ENCODE results near the gene VPS35L. TPM values are rescaled to one million over a fixed set of nuclear protein-coding genes. Genes with fewer than 3 reads are reported as not detected.
A peak's percentile ranks its signal among the peaks of the same experiment; 100 is the strongest.

Gene VPS35L
- total RNA-seq, 1 donor from 2014 or later = 37.8 TPM

GRCh38 chr16:19688396-19689024, 133.0 kb downstream of the VPS35L start:
- peaks cover 37% of the 10 kb centered on the region for H3K36me3 Mint-ChIP-seq (ENCODE audit: low read depth)
- intact Hi-C loops (cut with micrococcal nuclease) = no loop called here

GRCh38 chr16:19689342-19689741, 133.8 kb downstream of the VPS35L start:
- Mint-ChIP-seq H3K36me3 (ENCODE audit: low read depth) (peaks cover 29% of the 10 kb centered on the region), H3K27ac (no peak overlapping the region), H3K27me3 (no peaks in the 10 kb centered on the region), H3K4me1 (peaks cover 18% of the 10 kb centered on the region), H3K4me3 (no peak overlapping the region), H3K9me3 (peaks cover 3% of the 10 kb centered on the region)
- intact Hi-C loops (cut with micrococcal nuclease) = no loop called here
- DNase-seq = no peak

More at GRCh38 chr16:19688396-19689024, 133.0 kb downstream of the VPS35L start:
- DNase-seq = no peak
- Mint-ChIP-seq H3K27ac (no peak overlapping the region), H3K27me3 (no peaks in the 10 kb centered on the region), H3K4me3 (no peak overlapping the region), H3K9me3 (peaks cover 6% of the 10 kb centered on the region), H3K4me1 (peaks cover 18% of the 10 kb centered on the region)

DNA sequence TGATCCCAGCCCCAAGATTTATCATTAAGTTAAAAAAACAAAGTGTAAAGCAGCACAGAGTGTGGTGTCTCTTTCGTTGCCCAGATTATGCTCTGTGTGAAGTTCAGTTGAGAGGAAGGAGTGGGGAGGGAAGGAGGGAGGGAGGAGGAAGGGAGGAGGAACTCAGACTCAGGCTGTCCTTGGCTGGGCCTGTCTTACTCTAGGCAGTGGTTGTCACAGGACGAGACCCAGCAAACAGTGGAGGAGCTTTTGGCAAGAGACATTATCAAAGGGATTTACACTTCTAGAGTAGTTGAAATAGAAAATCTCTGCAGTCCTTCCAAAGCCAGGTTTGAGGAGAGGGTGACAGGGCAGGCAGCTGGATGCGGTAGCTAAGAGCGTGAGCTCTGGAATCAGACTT, 134.7 kb downstream of the VPS35L start:
- intact Hi-C loops (cut with micrococcal nuclease) = no loop called here
- peaks cover 18% of the 10 kb centered on the region for H3K4me1 Mint-ChIP-seq
- no peaks in the 10 kb centered on the region for H3K27me3 Mint-ChIP-seq
- H3K4me3 Mint-ChIP-seq = no peak overlapping the region
- H3K27ac Mint-ChIP-seq = no peak overlapping the region
- peaks cover under 1% of the 10 kb centered on the region for H3K9me3 Mint-ChIP-seq
- no peak for DNase-seq
- peaks cover 21% of the 10 kb centered on the region for H3K36me3 Mint-ChIP-seq (ENCODE audit: low read depth)

DNA sequence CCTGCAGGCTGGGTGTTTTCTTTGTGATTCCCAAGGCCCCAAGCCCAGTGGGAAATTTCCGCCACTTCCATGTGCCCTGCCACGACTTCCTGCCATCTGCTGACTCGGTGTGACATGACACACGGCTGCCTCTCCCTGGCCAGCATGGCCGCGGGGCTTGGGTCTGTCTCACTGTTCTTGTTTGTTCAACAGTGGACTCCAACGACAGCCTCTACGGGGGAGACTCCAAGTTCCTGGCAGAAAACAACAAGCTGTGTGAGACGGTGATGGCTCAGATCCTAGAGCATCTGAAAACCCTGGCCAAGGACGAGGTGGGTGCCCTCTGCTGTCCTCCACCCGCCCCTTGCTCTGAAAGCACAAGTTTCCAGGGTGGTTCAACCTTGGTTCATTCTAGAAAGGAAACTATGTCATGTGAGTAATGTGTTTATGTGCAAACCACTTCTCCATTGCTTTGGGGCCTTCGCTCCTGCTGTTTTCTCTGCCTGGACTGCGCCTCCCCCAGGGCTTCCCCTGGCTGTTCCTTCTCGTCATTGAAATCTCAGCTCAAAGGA, 135.7 kb downstream of the VPS35L start:
- Mint-ChIP-seq H3K36me3 (ENCODE audit: low read depth) (peaks cover 11% of the 10 kb centered on the region), H3K4me3 (no peak overlapping the region), H3K4me1 (peaks cover 24% of the 10 kb centered on the region), H3K9me3 (no peaks in the 10 kb centered on the region), H3K27ac (no peak overlapping the region), H3K27me3 (no peaks in the 10 kb centered on the region)
- DNase-seq = no peak
- intact Hi-C loops (cut with micrococcal nuclease) = no loop called here

GRCh38 chr16:19694989-19695388, 139.5 kb downstream of the VPS35L start:
- Mint-ChIP-seq H3K36me3 (ENCODE audit: low read depth) (peaks cover 24% of the 10 kb centered on the region), H3K4me1 (peaks cover 25% of the 10 kb centered on the region), H3K4me3 (no peak overlapping the region), H3K27me3 (no peaks in the 10 kb centered on the region), H3K9me3 (no peaks in the 10 kb centered on the region), H3K27ac (no peak overlapping the region)
- intact Hi-C loops (cut with micrococcal nuclease) = no loop called here
- no peak for DNase-seq

GRCh38 chr16:19696328-19696727, 140.8 kb downstream of the VPS35L start:
- Mint-ChIP-seq H3K9me3 (no peaks in the 10 kb centered on the region), H3K27ac (peak overlapping the region; percentile 15), H3K27me3 (no peaks in the 10 kb centered on the region), H3K36me3 (ENCODE audit: low read depth) (peaks cover 34% of the 10 kb centered on the region), H3K4me1 (peaks cover 21% of the 10 kb centered on the region), H3K4me3 (peak overlapping the region; percentile 19)
- intact Hi-C loops (cut with micrococcal nuclease) = no loop called here
- peak; percentile 79 for DNase-seq

GRCh38 chr16:19696961-19697360, 141.5 kb downstream of the VPS35L start:
- no peaks in the 10 kb centered on the region for H3K9me3 Mint-ChIP-seq
- no peak overlapping the region for H3K27ac Mint-ChIP-seq
- intact Hi-C loops (cut with micrococcal nuclease) = no loop called here
- H3K27me3 Mint-ChIP-seq = no peaks in the 10 kb centered on the region
- DNase-seq = no peak
- H3K4me3 Mint-ChIP-seq = no peak overlapping the region
- H3K4me1 Mint-ChIP-seq = peaks cover 21% of the 10 kb centered on the region
- H3K36me3 Mint-ChIP-seq (ENCODE audit: low read depth) = peaks cover 38% of the 10 kb centered on the region

- Mint-ChIP-seq H3K4me1 (peaks cover 21% of the 10 kb centered on the region), H3K36me3 (ENCODE audit: low read depth) (peaks cover 40% of the 10 kb centered on the region), H3K27ac (no peak overlapping the region), H3K4me3 (no peak overlapping the region), H3K27me3 (no peaks in the 10 kb centered on the region), H3K9me3 (no peaks in the 10 kb centered on the region)
- no peak for DNase-seq
- intact Hi-C loops (cut with micrococcal nuclease) = no loop called here
These were observed 142.3 kb downstream of the VPS35L start for GRCh38 chr16:19697756-19698318.

DNA sequence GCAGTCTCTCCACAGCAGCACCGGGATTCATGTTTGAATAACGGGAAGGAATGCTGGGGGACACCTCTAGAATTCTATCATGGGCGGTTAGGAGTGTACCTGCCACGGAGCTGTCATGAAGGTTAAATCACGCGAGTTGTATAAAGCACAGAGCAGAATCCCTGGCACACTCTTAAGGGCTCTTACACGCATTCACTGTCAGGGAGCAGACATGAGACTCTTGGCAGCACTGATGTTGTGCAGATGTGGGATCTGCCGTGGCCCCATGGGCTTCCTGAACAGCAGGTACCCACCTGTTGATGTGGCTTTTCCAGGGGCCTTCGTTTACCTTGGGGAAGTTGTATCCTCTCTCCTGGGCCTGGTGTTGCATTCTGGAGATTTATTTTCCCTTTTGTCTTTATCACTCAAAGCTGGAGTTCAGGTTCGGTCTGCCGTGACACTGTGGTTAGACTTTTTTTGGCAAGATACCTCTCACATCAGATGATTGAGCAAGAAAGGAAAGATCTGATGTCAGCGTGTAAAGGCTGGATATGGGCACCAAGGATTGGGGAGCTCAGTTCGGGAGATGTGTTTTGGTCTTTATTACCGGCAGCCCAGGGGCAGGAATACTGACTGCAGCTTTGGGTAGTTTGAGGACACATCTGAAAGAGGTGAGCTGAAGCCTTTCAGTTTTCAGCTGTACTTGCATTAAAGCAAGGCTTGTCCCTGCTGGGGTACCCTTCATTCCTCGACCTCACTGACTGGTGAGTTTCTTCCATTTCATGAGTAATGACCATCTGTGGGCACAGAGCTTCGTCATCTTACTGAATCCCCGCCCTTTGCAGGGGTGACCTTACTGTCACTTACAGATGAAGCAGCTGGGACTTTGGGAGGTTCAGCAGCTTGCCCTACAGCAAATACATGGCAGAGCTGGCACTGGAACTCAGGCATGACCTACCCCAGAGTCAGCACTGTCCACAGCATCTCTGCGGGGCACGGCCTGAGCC, 143.3 kb downstream of the VPS35L start:
- peaks cover 44% of the 10 kb centered on the region for H3K36me3 Mint-ChIP-seq (ENCODE audit: low read depth)
- DNase-seq = no peak
- intact Hi-C loops (cut with micrococcal nuclease) = no loop called here

DNA sequence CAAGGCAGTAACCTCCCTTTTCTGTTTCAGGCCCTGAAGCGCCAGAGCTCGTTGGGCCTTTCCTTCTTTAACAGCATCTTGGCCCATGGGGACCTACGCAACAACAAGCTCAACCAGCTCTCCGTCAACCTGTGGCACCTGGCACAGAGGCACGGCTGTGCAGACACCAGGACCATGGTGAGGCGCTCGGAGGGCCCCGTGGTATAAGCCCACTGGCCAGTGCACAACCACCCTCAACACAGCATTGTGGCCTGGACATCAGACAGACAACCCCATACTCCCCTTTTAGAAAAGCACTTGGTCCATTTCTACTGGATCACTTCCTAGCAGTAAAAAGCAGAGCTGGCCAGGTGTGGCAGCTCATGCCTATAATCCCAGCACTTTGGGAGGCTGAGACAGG, 144.0 kb downstream of the VPS35L start:
- peaks cover 50% of the 10 kb centered on the region for H3K36me3 Mint-ChIP-seq (ENCODE audit: low read depth)
- no peak for DNase-seq
- H3K27ac Mint-ChIP-seq = no peak overlapping the region
- H3K9me3 Mint-ChIP-seq = no peaks in the 10 kb centered on the region
- peaks cover 21% of the 10 kb centered on the region for H3K4me1 Mint-ChIP-seq
- intact Hi-C loops (cut with micrococcal nuclease) = no loop called here
- no peak overlapping the region for H3K4me3 Mint-ChIP-seq
- H3K27me3 Mint-ChIP-seq = no peaks in the 10 kb centered on the region

More for the DNA sequence above, 143.3 kb downstream of the VPS35L start:
- H3K4me3 Mint-ChIP-seq = no peak overlapping the region
- H3K4me1 Mint-ChIP-seq = peaks cover 21% of the 10 kb centered on the region
- H3K27ac Mint-ChIP-seq = peak overlapping the region; percentile 37
- no peaks in the 10 kb centered on the region for H3K27me3 Mint-ChIP-seq
- no peaks in the 10 kb centered on the region for H3K9me3 Mint-ChIP-seq

DNA sequence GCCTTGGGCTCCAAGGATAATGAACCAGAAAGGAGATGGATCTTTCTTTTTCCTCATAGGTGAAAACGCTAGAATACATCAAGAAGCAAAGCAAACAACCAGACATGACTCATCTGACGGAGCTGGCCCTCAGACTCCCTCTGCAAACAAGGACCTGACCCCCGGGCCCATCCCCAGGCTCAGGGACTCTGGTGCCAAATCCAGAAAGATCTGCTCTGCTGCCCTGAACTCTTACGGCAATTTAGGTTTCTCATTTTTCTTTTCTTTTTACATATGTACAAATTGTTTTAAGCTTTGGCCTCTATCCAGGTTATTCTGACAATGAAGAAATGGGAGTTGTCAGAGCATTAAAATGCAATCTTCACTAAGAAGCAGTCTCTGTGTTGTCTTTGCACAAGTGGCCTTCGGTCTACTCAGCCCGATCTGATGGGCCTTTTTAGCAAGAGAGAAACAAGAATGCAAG, 144.8 kb downstream of the VPS35L start:
- Mint-ChIP-seq H3K36me3 (ENCODE audit: low read depth) (peaks cover 57% of the 10 kb centered on the region), H3K27me3 (no peaks in the 10 kb centered on the region), H3K4me1 (peaks cover 20% of the 10 kb centered on the region), H3K4me3 (no peak overlapping the region), H3K27ac (no peak overlapping the region), H3K9me3 (no peaks in the 10 kb centered on the region)
- DNase-seq = no peak
- intact Hi-C loops (cut with micrococcal nuclease) = no loop called here

- Mint-ChIP-seq H3K4me1 (peaks cover 17% of the 10 kb centered on the region), H3K4me3 (no peak overlapping the region), H3K27me3 (no peaks in the 10 kb centered on the region), H3K36me3 (ENCODE audit: low read depth) (peaks cover 65% of the 10 kb centered on the region), H3K27ac (no peak overlapping the region), H3K9me3 (no peaks in the 10 kb centered on the region)
- intact Hi-C loops (cut with micrococcal nuclease) = no loop called here
- no peak for DNase-seq
These were observed 145.6 kb downstream of the VPS35L start for GRCh38 chr16:19701091-19701490.

DNA sequence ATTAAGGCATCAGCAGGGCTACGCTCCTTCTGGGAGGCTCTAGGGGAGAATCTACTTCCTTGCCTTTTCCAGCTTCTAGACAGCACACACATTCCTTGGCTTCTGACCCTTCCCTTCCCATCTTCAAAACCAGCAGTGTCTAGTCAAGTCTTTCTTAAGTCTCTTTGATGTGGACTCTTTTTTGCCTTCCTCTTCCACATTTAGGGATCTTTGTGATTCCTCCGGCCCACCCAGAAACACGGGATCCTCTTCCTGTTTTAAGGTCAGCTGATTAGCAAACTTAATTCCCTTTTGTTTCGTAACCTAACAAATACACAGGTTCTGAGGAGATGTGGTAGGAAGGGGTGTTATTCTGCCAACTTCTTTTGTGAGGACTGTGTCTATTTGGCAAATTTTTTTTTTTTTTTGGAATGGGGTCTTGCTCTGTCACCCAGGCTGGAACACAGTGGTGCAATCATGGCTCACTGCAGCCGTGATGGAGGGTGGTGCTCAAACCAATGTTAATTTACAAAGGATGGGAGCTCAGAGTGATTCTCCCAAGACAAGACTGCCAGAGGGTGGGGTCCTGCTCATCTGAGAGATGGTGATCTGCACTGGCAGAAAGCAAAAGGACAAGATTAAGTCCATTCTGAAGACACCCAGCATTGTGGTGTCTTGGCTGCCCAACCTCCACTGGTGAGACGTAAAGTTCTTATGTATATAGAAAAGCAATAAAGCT, 147.8 kb downstream of the VPS35L start:
- H3K27me3 Mint-ChIP-seq = no peaks in the 10 kb centered on the region
- H3K36me3 Mint-ChIP-seq (ENCODE audit: low read depth) = peaks cover 60% of the 10 kb centered on the region
- DNase-seq = no peak
- no peak overlapping the region for H3K27ac Mint-ChIP-seq
- no peaks in the 10 kb centered on the region for H3K9me3 Mint-ChIP-seq
- intact Hi-C loops (cut with micrococcal nuclease) = no loop called here
- H3K4me3 Mint-ChIP-seq = no peak overlapping the region
- peaks cover 3% of the 10 kb centered on the region for H3K4me1 Mint-ChIP-seq

Data from activated CD4-positive, alpha-beta T cell treated with anti-CD3 and anti-CD28 coated beads, Interleukin-2, amount 10 ng/mL, durations not matched to agents 24 days and 14 days (primary cell).